Esophagus squamous epithelium (tissue), 4 donors: ENCODE results near the gene OGDH.

Experiments
- CTCF ChIP-seq, 6 experiments: fragments of 450-650 bp in 4 of 6; fragments of 200-600 bp in 2 of 6; sonication (generic) in 2 of 6; IDR thresholded peaks; one replicate each; pipeline ENCODE4 v1.5.1; 2016 to 2019; ENCODE audit warnings: antibody characterized with exemption in 6 of 6, mild to moderate bottlenecking in 4 of 6, moderate library complexity in 4 of 6
- POLR2A ChIP-seq, 4 donors: fragments of 450-650 bp; IDR thresholded peaks; one replicate each; pipeline ENCODE4 v1.6.1; 2017; ENCODE audit warnings: antibody characterized with exemption in 4 of 4, mild to moderate bottlenecking in 4 of 4, moderate library complexity in 3 of 4

GRCh38 chr7:44738876-44739665 is 132.6 kb downstream of the OGDH start:
- TF ChIP-seq CTCF (IDR thresholded peaks at IDR 0.05), result no peak
- TF ChIP-seq POLR2A (IDR thresholded peaks at IDR 0.05), result no peak
